Neural progenitor cell (in vitro differentiated cells): ENCODE data around the gene NPTN. TPM values are rescaled to one million over a fixed set of nuclear protein-coding genes. Genes with fewer than 3 reads are reported as not detected.

Source experiments
- DNase-seq: peaks from one replicate; pipeline ENCODE4 v3.0.0-alpha.2; 2016; ENCODE audit warnings: low spot score
- H2AFZ ChIP-seq: fragments of 200-600 bp; sonication (generic); replicated peaks from 2 replicates; pipeline ENCODE4 v1.6.1; 2016; ENCODE audit warnings: antibody characterized with exemption
- H3F3A ChIP-seq: fragments of 200-600 bp; sonication (generic); 2 replicates; pipeline ENCODE4 v1.6.1; 2016; ENCODE audit warnings: antibody characterized with exemption, low read depth
- H3K27ac ChIP-seq: fragments of 200-600 bp; sonication (generic); 2 replicates; pipeline ENCODE4 v1.5.1; 2016; ENCODE audit warnings: mild to moderate bottlenecking
- H3K27me3 ChIP-seq: fragments of 200-600 bp; sonication (generic); 2 replicates; pipeline ENCODE4 v1.6.1; 2016; ENCODE audit warnings: mild to moderate bottlenecking, moderate library complexity
- H3K36me3 ChIP-seq: fragments of 200-600 bp; sonication (generic); 2 replicates; pipeline ENCODE4 v1.5.1; 2016
- H3K4me1 ChIP-seq: fragments of 200-600 bp; sonication (generic); 2 replicates; pipeline ENCODE4 v1.6.1; 2016; ENCODE audit warnings: mixed run types
- H3K4me2 ChIP-seq: fragments of 200-600 bp; sonication (generic); 2 replicates; pipeline ENCODE4 v1.6.1; 2016
- H3K4me3 ChIP-seq: fragments of 200-600 bp; sonication (generic); 2 replicates; pipeline ENCODE4 v1.5.1; 2016
- H3K79me2 ChIP-seq: fragments of 200-600 bp; sonication (generic); 2 replicates; pipeline ENCODE4 v1.6.1; 2016; ENCODE audit warnings: low read depth
- H3K9ac ChIP-seq: fragments of 200-600 bp; sonication (generic); 2 replicates; pipeline ENCODE4 v1.6.1; 2016
- H3K9me3 ChIP-seq: fragments of 200-600 bp; sonication (generic); 2 replicates; pipeline ENCODE4 v1.5.1; 2016; ENCODE audit warnings: low read depth
- H4K20me1 ChIP-seq: fragments of 200-600 bp; sonication (generic); 2 replicates; pipeline ENCODE4 v1.6.1; 2016; ENCODE audit warnings: low read depth
- H3K27ac Mint-ChIP-seq: 3 replicates; pipeline ENCODE4 v1.8.0; 2021; ENCODE audit warnings: mixed read lengths
- H3K27me3 Mint-ChIP-seq: 2 replicates; pipeline ENCODE4 v1.8.0; 2022; ENCODE audit warnings: low read depth, mild to moderate bottlenecking, inconsistent platforms, moderate library complexity, mixed read lengths; ENCODE audit not compliant: insufficient read depth
- H3K36me3 Mint-ChIP-seq: 3 replicates; pipeline ENCODE4 v1.8.0; 2021; ENCODE audit warnings: mixed read lengths
- H3K4me1 Mint-ChIP-seq: 3 replicates; pipeline ENCODE4 v1.8.0; 2021; ENCODE audit warnings: mixed read lengths
- H3K4me3 Mint-ChIP-seq: 3 replicates; pipeline ENCODE4 v1.8.0; 2021; ENCODE audit warnings: mild to moderate bottlenecking, moderate library complexity, mixed read lengths
- H3K9me3 Mint-ChIP-seq: 3 replicates; pipeline ENCODE4 v1.8.0; 2020; ENCODE audit warnings: mixed read lengths
- EZH2 ChIP-seq: fragments of 200-600 bp; sonication (generic); IDR thresholded peaks from 2 replicates; pipeline ENCODE4 v1.6.1; 2017; ENCODE audit warnings: antibody characterized with exemption, mild to moderate bottlenecking, moderate library complexity
- EZH2phosphoT487 ChIP-seq: fragments of 200-600 bp; sonication (generic); IDR thresholded peaks from 2 replicates; pipeline ENCODE4 v1.6.1; 2017; ENCODE audit warnings: antibody characterized with exemption
- total RNA-seq: library from RNA; depleted of rRNA; stranded (reverse); fragments of >200 nt; gene quantifications from 2 replicates; pipeline ENCODE4 v1.2.3, GENCODE V29; 2015; ENCODE audit warnings: low replicate concordance
- TF ChIP-seq, protein P1 (sequence below): fragments of 200-600 bp; sonication (generic); IDR thresholded peaks from 2 replicates; pipeline ENCODE4 v1.5.1; 2017; ENCODE audit warnings: antibody characterized with exemption, mild to moderate bottlenecking

NPTN gene
- total RNA-seq, 1 donor from 2014 or later, result 110 TPM

- Mint-ChIP-seq H3K27ac (no peak overlapping the region), H3K4me3 (no peak overlapping the region), H3K4me1 (no peaks in the 10 kb centered on the region), H3K27me3 (peaks cover 2% of the 10 kb centered on the region), H3K36me3 (no peaks in the 10 kb centered on the region), H3K9me3 (no peaks in the 10 kb centered on the region)
- H3K4me2 ChIP-seq, result no peak overlapping the region
- no peaks in the 10 kb centered on the region for H3K79me2 ChIP-seq
- no peaks in the 10 kb centered on the region for H3K9me3 ChIP-seq
- H3K9ac ChIP-seq, result no peak overlapping the region
- no peaks in the 10 kb centered on the region for H3K4me1 ChIP-seq
- H3F3A ChIP-seq, result no peaks in the 10 kb centered on the region
- no peaks in the 10 kb centered on the region for H4K20me1 ChIP-seq
- H3K27ac ChIP-seq, result no peak overlapping the region
- no peaks in the 10 kb centered on the region for H3K36me3 ChIP-seq
- H3K4me3 ChIP-seq, result no peak overlapping the region
- TF ChIP-seq EZH2phosphoT487, result no peak
- TF ChIP-seq, protein P1, sequence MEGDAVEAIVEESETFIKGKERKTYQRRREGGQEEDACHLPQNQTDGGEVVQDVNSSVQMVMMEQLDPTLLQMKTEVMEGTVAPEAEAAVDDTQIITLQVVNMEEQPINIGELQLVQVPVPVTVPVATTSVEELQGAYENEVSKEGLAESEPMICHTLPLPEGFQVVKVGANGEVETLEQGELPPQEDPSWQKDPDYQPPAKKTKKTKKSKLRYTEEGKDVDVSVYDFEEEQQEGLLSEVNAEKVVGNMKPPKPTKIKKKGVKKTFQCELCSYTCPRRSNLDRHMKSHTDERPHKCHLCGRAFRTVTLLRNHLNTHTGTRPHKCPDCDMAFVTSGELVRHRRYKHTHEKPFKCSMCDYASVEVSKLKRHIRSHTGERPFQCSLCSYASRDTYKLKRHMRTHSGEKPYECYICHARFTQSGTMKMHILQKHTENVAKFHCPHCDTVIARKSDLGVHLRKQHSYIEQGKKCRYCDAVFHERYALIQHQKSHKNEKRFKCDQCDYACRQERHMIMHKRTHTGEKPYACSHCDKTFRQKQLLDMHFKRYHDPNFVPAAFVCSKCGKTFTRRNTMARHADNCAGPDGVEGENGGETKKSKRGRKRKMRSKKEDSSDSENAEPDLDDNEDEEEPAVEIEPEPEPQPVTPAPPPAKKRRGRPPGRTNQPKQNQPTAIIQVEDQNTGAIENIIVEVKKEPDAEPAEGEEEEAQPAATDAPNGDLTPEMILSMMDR, result no peak
- TF ChIP-seq EZH2, result no peak
- H3K27me3 ChIP-seq, result no peaks in the 10 kb centered on the region
- DNase-seq, result no peak
- H2AFZ ChIP-seq, result no peak overlapping the region
Measured at GRCh38 chr15:73538563-73539211, 94.5 kb downstream of the NPTN start.

DNA sequence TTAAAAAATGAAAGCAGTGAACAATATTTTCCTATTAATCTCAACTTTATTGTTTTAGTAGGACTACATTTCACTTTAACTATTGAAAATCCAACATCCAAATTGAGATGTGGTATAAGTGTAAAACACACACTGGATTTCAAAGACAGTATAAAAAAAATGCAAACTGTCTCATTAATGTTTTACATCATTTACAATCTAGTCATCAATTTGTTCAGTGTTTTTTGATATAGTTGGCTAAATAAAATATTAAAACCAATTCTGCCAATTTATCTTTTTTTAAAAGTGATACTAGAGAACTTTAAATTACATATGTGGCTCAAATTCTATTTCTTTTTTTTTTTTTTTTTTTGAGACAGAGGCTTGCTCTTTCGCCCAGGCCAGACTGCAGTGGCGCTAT lies 95.1 kb downstream of the NPTN start:
- H3K9me3 Mint-ChIP-seq, result no peaks in the 10 kb centered on the region

GRCh38 chr15:73530649-73531048 lies 102.5 kb downstream of the NPTN start:
- no peaks in the 10 kb centered on the region for H3F3A ChIP-seq
- H4K20me1 ChIP-seq, result no peaks in the 10 kb centered on the region
- H3K4me1 ChIP-seq, result no peaks in the 10 kb centered on the region
- H2AFZ ChIP-seq, result no peak overlapping the region
- no peaks in the 10 kb centered on the region for H3K9me3 ChIP-seq
- no peak overlapping the region for H3K27ac ChIP-seq
- H3K4me2 ChIP-seq, result no peak overlapping the region
- Mint-ChIP-seq H3K36me3 (no peaks in the 10 kb centered on the region), H3K9me3 (no peaks in the 10 kb centered on the region), H3K27me3 (peaks cover 2% of the 10 kb centered on the region), H3K27ac (no peak overlapping the region), H3K4me3 (no peak overlapping the region), H3K4me1 (no peaks in the 10 kb centered on the region)
- TF ChIP-seq, protein P1, result no peak
- TF ChIP-seq EZH2 (no peak), EZH2phosphoT487 (no peak)
- H3K79me2 ChIP-seq, result no peaks in the 10 kb centered on the region
- no peaks in the 10 kb centered on the region for H3K36me3 ChIP-seq
- no peak overlapping the region for H3K9ac ChIP-seq
- H3K4me3 ChIP-seq, result no peak overlapping the region
- H3K27me3 ChIP-seq, result no peaks in the 10 kb centered on the region
- DNase-seq, result no peak

More for the DNA sequence above, 95.1 kb downstream of the NPTN start:
- no peak overlapping the region for H3K4me3 Mint-ChIP-seq
- H3K36me3 Mint-ChIP-seq, result no peaks in the 10 kb centered on the region
- H3K4me1 ChIP-seq, result no peaks in the 10 kb centered on the region
- H4K20me1 ChIP-seq, result no peaks in the 10 kb centered on the region
- H3K27ac Mint-ChIP-seq, result no peak overlapping the region
- H2AFZ ChIP-seq, result no peak overlapping the region
- TF ChIP-seq EZH2phosphoT487, result no peak
- TF ChIP-seq, protein P1, result no peak
- no peak for TF ChIP-seq EZH2
- H3F3A ChIP-seq, result no peaks in the 10 kb centered on the region
- H3K79me2 ChIP-seq, result no peaks in the 10 kb centered on the region
- H3K4me3 ChIP-seq, result no peak overlapping the region
- peaks cover 2% of the 10 kb centered on the region for H3K27me3 Mint-ChIP-seq
- no peak overlapping the region for H3K27ac ChIP-seq
- H3K4me2 ChIP-seq, result no peak overlapping the region
- no peaks in the 10 kb centered on the region for H3K9me3 ChIP-seq
- no peaks in the 10 kb centered on the region for H3K36me3 ChIP-seq
- DNase-seq, result no peak
- H3K9ac ChIP-seq, result no peak overlapping the region
- no peaks in the 10 kb centered on the region for H3K4me1 Mint-ChIP-seq
- no peaks in the 10 kb centered on the region for H3K27me3 ChIP-seq
